DMS53 treated with DMSO at 0.1 percent for 48 hours (cell line): ENCODE results near the gene MINPP1.

ENCODE experiments used
- DNase-seq: peaks from one replicate; lab custom pipeline; 2025; ENCODE audit not compliant: unreplicated experiment; lab: John Stamatoyannopoulos, UW

The MINPP1 gene

DNA sequence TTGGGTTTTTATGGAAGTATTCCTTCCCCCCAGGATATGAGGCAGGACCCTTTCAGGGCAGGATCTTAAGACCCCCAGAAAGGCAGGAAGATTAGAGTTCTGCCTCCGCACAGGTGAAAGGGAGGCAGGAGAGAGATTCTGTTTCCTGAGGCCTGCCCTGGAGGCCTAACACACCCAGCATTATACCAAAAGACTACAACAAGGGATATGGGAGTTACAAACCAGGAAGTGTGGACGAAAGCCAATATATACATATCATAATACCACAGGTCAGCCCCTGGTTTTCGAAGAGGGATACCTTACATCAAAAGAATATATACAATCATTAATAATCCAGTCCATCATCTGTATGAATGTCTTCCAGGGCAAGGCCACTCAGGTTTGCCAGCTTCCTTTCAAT lies 14.2 kb downstream of the MINPP1 start:
- DNase-seq = no peak

DNA sequence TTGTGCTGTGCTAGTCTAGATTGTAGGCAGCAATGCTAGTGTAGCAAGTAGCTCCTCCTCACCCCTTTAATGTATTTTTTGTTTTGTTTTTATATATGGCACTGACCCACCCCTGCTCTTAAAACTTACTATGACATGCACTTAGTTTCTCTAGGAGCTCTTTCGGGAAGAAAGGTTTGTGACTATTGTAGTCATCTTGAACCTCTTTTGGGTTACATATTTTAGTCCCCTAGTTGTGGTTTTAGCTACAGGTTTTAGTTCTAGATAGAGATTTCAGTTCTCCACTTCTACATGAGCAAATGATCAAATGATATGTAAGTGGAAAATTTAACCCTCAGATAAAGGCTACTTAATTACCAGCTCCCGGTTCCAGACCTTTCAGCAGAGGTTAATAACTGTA lies 14.9 kb downstream of the MINPP1 start:
- DNase-seq = no peak

DNA sequence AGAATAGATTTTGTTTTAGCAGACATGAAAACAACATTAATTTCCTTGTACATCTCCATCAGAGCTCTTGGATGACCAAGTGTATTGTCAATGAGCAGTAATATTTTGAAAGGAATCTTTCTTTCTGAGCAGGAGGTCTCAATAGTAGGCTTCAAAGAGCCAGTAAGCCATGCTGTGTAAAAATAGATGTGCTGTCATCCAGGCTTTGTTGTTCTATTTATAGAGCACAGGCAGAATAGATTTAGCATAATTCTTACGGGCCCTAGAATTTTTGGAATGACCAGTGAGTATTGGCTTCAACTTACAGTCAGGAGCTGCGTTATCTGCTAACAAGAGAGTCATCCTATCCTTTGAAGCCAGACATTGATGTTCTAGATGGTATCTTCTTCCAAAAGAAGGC lies 19.0 kb downstream of the MINPP1 start:
- no peak for DNase-seq

DNA sequence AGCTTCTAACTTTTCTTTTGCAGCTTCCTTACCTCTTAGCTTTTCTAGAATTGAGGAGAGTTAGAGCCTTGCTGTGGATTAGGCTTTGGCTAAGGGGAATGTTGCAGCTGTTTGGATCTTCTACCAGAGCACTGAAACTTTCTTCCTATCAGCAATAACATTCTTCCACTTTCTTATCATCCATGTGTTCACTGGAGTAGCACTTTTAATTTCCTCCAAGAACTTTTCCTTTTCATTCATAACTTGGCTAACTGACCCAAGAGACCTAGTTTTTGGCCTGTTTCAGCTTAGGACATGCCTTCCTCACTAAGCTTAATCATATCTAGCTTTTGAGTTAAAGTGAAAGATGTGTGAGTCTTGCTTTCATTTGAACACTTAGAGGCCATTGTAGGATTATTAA lies 19.6 kb downstream of the MINPP1 start:
- DNase-seq = no peak

DNA sequence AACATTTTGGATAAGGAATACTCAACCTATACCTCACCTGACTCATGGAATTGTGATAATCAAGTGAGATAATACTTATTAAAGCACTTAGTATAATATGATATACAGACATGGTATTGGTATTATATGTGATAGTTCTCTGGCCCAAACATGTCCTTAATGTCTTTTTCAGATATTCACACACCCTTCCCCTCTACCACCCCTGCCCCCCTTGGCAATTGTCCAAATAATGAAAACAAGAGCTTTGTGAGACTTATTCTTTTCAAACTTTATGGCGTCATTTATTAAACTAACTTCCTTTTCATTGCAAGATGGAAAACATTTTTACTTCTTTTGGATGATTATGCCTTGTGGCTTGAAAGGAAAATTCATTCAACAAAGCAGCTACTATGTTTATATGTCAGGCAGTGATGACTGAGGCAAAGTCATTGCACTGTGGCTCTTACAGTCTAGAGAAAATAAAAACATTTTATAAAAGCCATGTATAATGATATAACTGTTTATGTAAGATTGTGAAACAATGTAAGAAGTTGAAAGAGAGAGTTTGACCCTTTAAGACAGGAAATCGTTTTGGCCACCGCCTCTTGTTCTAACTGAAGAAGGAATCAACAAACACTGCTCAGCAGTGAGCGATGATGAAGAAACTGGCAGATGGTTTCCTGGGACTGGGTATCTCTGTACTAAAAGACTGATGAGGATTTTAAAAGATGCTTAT lies 27.4 kb downstream of the MINPP1 start:
- no peak for DNase-seq

DNA sequence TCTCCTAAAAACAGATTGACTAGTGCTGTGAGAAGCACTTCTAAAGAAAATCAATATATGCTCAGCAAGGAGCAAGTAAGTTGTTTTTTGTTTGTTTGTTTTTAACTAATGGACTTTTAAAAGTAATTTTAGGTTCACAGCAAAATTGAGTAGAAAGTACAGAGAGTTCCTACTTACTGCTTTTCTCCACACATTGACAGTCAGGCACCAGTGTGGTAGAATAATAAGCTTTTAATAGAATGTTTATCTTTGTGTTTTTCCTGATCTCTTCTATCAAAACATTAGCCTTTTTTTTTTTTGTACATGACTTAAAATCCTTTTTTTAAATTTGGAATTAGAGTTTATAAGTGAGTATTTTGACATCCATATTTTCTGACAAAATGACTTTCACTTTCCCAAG lies 28.0 kb downstream of the MINPP1 start:
- no peak for DNase-seq

DNA sequence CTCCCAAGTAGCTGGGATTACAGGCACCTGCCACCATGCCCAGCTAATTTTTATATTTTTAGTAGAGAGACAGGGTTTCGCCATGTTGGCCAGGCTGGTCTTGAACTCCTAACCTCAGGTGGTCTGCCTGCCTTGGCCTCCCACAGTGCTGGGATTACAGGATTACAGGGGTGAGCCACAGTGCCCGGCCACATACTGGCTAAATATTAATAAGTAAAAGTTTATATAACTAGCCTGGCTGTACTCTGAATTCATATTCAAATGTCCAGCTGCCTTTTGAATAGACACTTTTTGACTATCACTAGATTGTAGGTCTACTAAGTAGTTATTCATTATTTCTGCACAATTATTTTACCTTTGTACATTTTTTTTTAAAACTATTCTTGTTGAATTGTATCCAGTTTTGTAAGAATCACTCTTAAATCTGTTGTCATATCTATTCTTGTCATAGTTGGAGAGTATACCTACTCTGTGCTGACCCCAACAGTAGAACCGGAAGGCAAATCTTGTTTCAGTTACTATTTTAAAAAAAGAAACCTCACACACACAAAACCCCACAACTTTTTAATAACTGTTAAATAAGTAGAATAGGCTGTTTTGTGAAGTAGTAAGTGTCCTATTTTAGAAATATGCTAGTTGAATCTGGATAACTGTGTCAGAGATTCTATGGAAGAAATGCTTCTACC lies 29.6 kb downstream of the MINPP1 start:
- DNase-seq = no peak

DNA sequence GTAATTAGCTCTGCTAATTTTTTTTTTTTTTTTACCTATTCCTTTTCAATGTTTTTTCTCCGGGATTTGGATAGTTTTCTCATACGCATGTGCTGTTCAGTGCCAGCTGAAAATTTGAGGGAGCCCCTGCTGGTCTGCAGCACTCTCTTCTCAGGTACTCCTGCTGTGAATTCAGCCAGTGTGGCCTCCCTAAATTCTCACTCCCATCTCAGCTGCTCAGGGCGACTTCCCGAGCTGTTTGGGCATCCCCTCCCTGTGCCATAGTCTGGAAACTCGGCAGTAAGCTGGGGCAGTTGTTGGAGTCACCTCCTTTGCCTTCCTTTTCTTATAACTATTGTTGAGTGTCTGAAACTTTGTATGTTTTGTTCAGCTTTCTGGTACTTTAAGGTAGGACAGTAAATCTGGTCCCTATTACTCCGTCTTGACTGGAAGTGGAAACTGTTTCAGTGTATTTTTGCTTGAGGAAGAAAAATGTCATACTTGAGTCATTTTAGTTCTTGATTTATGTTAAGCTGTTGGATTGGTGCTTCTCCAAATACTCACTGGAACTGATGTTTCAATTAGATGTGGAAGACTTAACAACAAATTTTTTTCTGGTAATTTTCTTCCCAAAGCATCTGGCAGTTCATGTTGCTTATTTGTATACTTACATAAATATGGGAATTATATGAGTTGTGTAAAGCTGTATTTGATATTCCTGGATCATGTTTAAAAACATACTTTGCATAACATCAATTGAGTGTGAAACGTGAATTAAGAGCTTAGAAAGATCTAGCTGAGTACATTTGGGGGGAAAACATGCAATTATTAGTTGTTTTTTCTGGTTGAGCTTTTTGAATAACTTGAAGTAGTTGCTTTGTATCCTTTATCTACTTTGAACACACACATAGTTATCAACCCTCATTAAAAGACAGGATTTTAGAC lies 33.7 kb downstream of the MINPP1 start:
- DNase-seq = no peak

DNA sequence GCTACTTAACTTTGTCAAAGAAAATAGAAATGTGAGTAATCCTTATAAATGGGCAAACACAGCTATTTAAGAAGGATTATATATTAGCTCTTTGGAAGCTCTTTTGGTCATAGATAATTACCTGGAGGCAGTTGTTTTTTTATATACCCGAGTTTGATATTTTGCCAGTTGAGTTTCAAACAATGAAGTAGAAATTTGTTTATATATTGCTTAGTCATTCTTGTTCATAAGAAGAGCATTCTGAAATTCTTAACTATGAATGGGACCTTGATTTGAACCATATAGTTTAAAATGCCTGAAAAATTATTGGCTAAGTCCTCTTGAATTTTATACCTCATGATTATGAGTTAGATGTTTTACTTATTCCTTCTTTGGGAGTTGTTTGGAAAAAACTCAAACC lies 36.4 kb downstream of the MINPP1 start:
- no peak for DNase-seq

DNA sequence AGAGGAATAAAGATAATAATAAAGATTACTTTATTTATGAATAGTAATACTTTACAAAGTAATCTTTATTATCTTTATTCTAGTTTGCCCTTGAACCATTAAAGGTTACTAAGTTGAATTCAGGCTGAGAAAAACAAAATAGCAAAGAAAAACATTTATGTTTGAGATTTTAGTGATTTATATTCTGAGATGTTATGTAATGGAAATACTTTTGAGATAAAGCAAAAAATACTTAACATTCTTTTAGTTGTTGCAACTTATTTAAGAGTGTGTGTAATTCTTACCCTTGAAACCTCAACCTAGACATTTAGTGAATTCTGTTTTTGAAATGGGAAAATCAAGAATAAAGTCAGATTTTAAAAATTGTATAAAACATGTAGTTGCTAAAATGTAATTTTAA lies 40.0 kb downstream of the MINPP1 start:
- no peak for DNase-seq

DNA sequence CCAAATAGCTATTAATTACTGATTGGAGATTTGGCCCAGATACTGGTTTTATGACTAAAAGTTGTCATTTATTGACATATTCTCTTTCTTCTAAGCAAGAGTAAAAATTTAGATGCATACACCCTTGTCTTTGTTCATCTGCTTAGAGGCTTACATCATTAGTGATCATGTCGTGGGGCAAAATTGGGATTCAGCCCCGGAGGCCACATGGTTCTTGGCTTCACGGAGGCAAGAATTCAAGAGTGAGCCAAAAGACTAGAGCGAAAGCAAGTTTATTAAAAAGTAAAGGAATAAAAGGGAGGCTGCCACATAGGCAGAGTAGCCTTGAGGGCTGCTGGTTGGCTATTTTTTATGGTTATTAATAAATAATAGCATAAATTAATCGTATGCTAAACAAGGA lies 41.1 kb downstream of the MINPP1 start:
- DNase-seq = no peak

DNA sequence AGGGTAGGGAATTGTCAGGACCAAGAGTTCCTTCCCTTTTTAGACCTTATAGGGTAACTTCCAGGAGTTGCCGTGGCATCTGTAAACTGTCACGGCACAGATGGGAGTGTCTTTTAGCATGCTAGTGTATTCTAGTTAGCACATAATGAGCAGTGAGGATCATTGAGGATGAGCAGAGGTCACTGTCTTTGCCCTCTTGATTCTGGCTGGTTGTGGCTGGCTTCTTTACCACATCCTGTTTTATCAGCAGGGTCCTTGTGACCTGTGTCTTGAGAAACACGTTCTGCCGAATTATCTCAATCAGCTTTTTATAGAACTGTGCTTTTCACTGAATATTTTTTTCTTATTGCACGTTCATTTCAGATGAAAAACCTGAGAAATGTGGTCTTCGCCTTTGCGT lies 41.5 kb downstream of the MINPP1 start:
- no peak for DNase-seq

DNA sequence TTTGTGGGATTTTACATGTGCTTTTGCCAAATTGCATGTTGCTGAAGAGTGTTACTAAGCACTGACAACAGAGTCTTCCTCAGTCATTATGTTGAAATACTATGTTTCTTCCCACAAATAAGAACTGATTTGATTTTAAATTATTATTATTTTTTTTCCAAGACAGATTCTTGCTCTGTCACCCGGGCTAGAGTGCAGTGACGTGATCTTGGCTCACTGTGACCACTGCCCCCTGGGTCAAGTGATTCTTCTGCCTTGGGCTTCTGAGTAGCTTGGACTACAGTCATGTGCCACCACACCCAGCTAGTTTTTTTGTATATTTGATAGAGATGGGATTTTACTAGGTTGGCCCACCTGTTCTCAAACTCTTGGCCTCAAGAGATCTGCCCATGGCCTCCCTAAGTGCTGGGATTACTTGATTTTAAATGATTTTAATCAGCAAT lies 42.3 kb downstream of the MINPP1 start:
- DNase-seq = no peak

DNA sequence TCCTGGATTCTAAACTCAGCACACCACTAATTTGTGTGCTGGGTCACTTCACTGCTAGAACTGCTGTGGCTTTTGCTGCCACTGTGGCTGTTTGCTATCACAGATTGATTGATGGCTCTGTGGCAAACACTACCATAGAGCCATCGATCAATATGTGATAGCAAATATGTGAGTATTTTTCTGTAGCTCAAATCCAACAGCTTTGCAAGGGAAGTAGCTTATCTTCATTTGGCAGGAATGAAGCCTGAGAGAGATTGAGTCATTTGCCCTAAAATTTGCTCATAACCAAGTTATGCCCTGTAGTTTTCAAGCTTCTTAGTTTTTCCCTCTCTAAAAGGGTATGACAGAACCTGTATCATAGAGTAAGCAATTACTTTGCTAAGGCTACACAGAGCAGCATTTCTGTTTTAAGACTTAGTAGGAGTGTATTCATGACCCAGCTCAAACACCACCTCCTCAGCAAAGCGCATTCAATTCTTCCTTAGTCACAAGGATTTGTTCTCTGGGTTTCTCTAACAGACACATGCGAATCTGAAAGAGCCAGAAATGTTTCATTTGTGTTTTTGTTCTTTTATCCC lies 43.1 kb downstream of the MINPP1 start:
- no peak for DNase-seq

DNA sequence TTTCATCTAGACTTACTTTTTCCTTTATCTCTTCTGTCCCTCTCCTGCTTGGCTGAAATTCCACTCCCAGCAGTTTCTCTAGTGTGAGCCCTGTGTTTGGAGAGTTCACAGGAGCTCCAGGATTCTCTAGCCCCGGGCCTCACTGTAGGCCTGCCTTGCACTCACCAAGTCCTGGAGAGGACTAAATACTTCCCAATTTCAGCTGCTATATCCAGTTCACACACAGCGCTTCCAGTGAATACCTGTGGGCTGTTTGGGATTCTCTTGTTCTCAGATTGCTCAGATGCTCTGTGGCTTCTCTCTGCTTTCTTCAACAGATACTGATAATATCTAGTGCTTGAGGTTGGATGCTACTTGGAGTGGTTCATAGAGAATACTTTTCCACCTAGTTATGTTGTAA lies 46.0 kb downstream of the MINPP1 start:
- DNase-seq = no peak

DNA sequence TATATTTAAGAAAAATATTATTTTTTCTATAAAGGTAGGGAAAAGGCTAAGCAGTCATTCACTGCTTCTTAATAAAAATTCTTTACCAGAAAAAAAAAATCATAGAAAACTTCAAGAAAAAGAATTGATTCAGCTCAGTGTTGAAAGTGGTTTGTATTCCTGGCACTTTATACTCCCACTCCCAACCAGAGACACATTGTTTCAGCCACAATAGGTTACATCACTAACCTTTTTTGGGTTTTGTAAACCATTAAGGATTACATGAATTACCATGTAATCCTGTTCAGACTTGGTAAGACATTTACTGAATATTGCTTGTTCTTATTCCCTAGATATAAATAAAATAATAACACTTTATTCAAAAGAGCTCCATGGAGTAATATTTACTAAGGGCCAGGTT lies 46.6 kb downstream of the MINPP1 start:
- DNase-seq = no peak

DNA sequence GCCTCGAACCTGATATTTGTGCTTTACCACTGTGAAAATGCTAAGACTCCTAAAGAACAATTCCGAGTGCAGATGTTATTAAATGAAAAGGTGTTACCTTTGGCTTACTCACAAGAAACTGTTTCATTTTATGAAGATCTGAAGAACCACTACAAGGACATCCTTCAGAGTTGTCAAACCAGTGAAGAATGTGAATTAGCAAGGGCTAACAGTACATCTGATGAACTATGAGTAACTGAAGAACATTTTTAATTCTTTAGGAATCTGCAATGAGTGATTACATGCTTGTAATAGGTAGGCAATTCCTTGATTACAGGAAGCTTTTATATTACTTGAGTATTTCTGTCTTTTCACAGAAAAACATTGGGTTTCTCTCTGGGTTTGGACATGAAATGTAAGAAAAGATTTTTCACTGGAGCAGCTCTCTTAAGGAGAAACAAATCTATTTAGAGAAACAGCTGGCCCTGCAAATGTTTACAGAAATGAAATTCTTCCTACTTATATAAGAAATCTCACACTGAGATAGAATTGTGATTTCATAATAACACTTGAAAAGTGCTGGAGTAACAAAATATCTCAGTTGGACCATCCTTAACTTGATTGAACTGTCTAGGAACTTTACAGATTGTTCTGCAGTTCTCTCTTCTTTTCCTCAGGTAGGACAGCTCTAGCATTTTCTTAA lies 47.7 kb downstream of the MINPP1 start:
- no peak for DNase-seq

DNA sequence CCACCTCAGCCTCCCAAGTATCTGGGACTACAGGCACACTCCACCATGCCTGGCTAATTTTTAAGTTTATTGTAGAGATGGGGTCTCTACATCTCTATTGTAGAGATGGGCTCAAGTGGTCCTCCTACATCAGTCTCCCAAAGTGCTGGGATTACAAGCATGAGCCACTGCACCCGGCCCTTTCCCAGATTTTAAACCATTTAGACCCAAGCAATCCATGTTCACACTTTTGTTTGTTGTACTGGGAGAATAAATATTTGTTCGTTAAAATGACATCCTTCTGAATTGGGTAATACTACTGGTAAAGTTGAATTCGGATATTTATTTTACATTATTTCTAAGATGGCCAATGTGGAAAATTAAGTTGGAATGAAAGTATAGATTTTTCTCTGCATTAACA lies 52.7 kb downstream of the MINPP1 start:
- DNase-seq = no peak

DNA sequence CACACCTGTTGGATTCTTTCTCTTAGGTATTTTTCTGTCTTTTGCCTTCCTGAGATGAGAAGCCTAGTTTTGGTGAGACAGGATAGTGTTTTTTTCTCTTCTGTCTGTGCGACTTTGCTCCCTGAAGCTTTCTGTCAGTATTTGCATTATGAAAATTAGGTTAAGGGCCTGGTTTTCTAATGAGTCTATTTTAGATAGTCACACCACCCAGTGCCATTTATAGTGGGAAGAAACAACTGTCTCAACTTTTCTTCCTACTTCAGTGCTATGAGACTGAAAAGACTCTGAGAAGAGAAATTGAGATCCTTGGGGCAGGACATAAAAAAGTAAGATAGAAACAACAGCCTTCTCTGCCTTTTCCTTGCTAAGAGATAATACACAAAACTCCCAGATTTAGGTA lies 53.6 kb downstream of the MINPP1 start:
- no peak for DNase-seq

DNA sequence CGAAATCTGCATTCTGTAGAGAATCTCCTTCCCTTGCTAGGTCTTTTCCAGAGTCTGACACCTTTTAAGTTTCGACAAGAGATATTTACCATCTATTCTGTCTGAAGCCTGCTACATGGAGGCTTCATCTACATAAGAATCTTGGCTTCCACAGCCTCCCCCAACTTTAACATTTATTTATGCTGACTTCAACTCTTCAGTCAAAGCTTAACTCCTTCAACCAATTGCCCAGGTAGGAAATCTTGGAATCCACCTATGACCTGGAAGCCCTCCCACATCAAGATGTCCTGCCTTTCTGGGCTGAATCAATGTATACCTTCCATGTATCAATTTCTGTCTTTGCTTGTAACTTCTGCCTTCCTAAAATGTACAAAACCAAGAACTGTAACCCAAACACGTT lies 54.7 kb downstream of the MINPP1 start:
- no peak for DNase-seq
